Measurements from ENCODE around the gene COA8.

DNA sequence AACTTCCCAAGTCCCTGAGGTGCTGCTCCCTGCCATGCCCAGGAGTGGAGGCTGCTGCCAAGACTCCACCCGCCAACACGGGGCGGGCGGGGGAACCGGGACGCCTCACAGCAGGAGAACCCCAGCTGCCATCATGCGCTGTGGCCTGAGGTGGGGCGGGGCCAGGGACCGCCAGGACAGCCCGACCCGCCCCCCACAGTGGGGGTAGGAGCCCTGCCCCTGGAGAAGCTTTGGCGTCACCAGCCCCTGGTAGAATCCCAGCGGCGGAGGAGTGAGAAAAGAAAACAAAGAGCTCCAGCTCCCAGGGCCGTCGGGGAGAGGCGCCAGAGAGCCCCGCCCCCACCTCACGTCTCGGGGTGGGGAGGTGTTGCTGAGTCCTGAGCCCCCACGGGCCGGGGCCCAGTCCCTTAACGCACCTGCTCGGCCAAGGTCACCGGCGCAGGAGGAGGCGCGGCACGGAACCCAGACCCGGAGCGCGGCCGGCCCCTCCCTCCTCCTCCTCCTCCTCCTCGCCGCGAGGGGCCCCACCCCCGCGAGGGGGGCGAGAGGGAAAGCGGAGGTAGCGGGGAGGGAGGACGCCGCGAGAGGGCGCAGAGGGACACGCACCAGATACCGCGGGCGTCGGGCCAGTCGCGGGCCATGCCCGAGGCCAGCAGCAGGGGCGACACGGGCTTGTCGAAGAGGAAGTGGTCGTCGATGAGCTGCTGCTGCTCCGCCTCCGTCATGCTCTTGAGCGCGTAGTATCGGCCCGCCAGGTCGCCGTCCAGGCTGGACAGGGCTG, 41.9 kb upstream of the COA8 start:
- TF ChIP-seq POLR2A (IDR thresholded peaks at IDR 0.05) = peak; percentile 33 to 73
- TF ChIP-seq, protein P1, sequence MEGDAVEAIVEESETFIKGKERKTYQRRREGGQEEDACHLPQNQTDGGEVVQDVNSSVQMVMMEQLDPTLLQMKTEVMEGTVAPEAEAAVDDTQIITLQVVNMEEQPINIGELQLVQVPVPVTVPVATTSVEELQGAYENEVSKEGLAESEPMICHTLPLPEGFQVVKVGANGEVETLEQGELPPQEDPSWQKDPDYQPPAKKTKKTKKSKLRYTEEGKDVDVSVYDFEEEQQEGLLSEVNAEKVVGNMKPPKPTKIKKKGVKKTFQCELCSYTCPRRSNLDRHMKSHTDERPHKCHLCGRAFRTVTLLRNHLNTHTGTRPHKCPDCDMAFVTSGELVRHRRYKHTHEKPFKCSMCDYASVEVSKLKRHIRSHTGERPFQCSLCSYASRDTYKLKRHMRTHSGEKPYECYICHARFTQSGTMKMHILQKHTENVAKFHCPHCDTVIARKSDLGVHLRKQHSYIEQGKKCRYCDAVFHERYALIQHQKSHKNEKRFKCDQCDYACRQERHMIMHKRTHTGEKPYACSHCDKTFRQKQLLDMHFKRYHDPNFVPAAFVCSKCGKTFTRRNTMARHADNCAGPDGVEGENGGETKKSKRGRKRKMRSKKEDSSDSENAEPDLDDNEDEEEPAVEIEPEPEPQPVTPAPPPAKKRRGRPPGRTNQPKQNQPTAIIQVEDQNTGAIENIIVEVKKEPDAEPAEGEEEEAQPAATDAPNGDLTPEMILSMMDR (IDR thresholded peaks at IDR 0.05) = peak; percentile 37 to 67 (median 56)
